Subcutaneous adipose tissue (tissue), 4 donors: ENCODE measurements around the gene ELMOD3. TPM values are rescaled to one million over a fixed set of nuclear protein-coding genes. Genes with fewer than 3 reads are reported as not detected.

Source experiments
- CTCF ChIP-seq: fragments of 450-650 bp; IDR thresholded peaks from one replicate; pipeline ENCODE4 v1.5.1; 2016; ENCODE audit warnings: low read depth, mild to moderate bottlenecking, control low read depth, antibody characterized with exemption, moderate library complexity
- total RNA-seq, 4 donors: library from RNA; depleted of rRNA; stranded (reverse); fragments of >200 nt; gene quantifications; one replicate each; pipeline ENCODE4 v1.1.0, GENCODE V29; 2016

Gene ELMOD3
- total RNA-seq, 4 donors from 2014 or later = 34.5 to 192 (median 88.3) TPM

- no peak for TF ChIP-seq CTCF
These were observed 46.9 kb downstream of the ELMOD3 start for GRCh38 chr2:85401464-85401805.

- TF ChIP-seq CTCF = no peak
These were observed 47.3 kb downstream of the ELMOD3 start for GRCh38 chr2:85401844-85402243.

GRCh38 chr2:85405201-85406059, 50.9 kb downstream of the ELMOD3 start:
- TF ChIP-seq CTCF = no peak

- no peak for TF ChIP-seq CTCF
These were observed 55.4 kb downstream of the ELMOD3 start, which contains the start of gene CAPG for GRCh38 chr2:85409845-85410583. CAPG (minus strand) TSS chr2:85410366; CDS start chr2:85402145, 8,221 bp downstream.

GRCh38 chr2:85410584-85411404, 56.2 kb downstream of the ELMOD3 start:
- TF ChIP-seq CTCF = no peak

GRCh38 chr2:85411405-85411748, 56.8 kb downstream of the ELMOD3 start:
- TF ChIP-seq CTCF = no peak
